GM18526 (cell line): Measurements from ENCODE around the gene TMEM270.

ENCODE experiments used
- POLR2A ChIP-seq: IDR thresholded peaks from 3 replicates; pipeline ENCODE4 v1.6.1; 2011; ENCODE audit not compliant: insufficient read length; ENCODE audit errors: extremely low read depth

TMEM270 gene

GRCh38 chr7:73871163-73872011 is 10.4 kb downstream of the TMEM270 start:
- TF ChIP-seq POLR2A: no peak

GRCh38 chr7:73872056-73872908 is 11.3 kb downstream of the TMEM270 start:
- no peak for TF ChIP-seq POLR2A

GRCh38 chr7:73876361-73876760 is 15.4 kb downstream of the TMEM270 start:
- TF ChIP-seq POLR2A: no peak

- TF ChIP-seq POLR2A: no peak
Measured at GRCh38 chr7:73876973-73877372, 16.0 kb downstream of the TMEM270 start.

GRCh38 chr7:73879977-73880681 is 19.2 kb downstream of the TMEM270 start:
- no peak for TF ChIP-seq POLR2A

- no peak for TF ChIP-seq POLR2A
Measured at GRCh38 chr7:73880755-73881328, 19.9 kb downstream of the TMEM270 start.

GRCh38 chr7:73881352-73882046 is 20.5 kb downstream of the TMEM270 start:
- no peak for TF ChIP-seq POLR2A

- no peak for TF ChIP-seq POLR2A
Measured at GRCh38 chr7:73882047-73882402, 21.1 kb downstream of the TMEM270 start.

GRCh38 chr7:73885433-73885974 is 24.5 kb downstream of the TMEM270 start:
- no peak for TF ChIP-seq POLR2A

- TF ChIP-seq POLR2A: no peak
Measured at GRCh38 chr7:73885975-73886798, 25.2 kb downstream of the TMEM270 start.

GRCh38 chr7:73887762-73888161 is 26.8 kb downstream of the TMEM270 start:
- no peak for TF ChIP-seq POLR2A

- no peak for TF ChIP-seq POLR2A
Measured at GRCh38 chr7:73888959-73889358, 28.0 kb downstream of the TMEM270 start.

- TF ChIP-seq POLR2A: no peak
Measured at GRCh38 chr7:73890555-73891147, 29.7 kb downstream of the TMEM270 start.

- no peak for TF ChIP-seq POLR2A
Measured at GRCh38 chr7:73891178-73891885, 30.4 kb downstream of the TMEM270 start.
